Activated CD4-positive, CD25-positive, alpha-beta regulatory T cell treated with anti-CD3 and anti-CD28 coated beads, Interleukin-2, amount 50 U/mL, for 72 hours (primary cell): ENCODE results near the gene CAPN12.
"Not testable (repeated sequence)": the region's sequence is repeated elsewhere in the genome, so short reads cannot be mapped to it uniquely, and the experiment has no call there.

Source experiments
- DNase-seq: peaks from one replicate; pipeline ENCODE4 v3.0.0; 2021

CAPN12 gene

GRCh38 chr19:38744298-38744681, at the start of gene CAPN12:
CAPN12 (minus strand) TSS chr19:38744474; CDS start chr19:38744165, 309 bp downstream.
- no peak for DNase-seq

GRCh38 chr19:38793671-38794070, 49.4 kb upstream of the CAPN12 start:
- no peak for DNase-seq

GRCh38 chr19:38793177-38793576, 48.9 kb upstream of the CAPN12 start:
- DNase-seq: no peak

- peak; percentile 61 for DNase-seq
Observed at GRCh38 chr19:38792250-38793111, 48.2 kb upstream of the CAPN12 start.

GRCh38 chr19:38791451-38792064, 47.3 kb upstream of the CAPN12 start:
- DNase-seq: not testable (repeated sequence)

GRCh38 chr19:38790507-38791403, 46.5 kb upstream of the CAPN12 start:
- not testable (repeated sequence) for DNase-seq

- DNase-seq: no peak
Observed at GRCh38 chr19:38788478-38789243, 44.4 kb upstream of the CAPN12 start, which contains the start of gene LGALS7B. LGALS7B (plus strand) TSS chr19:38789200; CDS start chr19:38789227, 27 bp downstream.

- DNase-seq: no peak
Observed at GRCh38 chr19:38786572-38787265, 42.4 kb upstream of the CAPN12 start.

- DNase-seq: not testable (repeated sequence)
Observed at GRCh38 chr19:38786061-38786460, 41.8 kb upstream of the CAPN12 start.

- DNase-seq: no peak
Observed at GRCh38 chr19:38785187-38785699, 41.0 kb upstream of the CAPN12 start.

GRCh38 chr19:38784224-38784623, 40.0 kb upstream of the CAPN12 start:
- no peak for DNase-seq

GRCh38 chr19:38782212-38782611, 37.9 kb upstream of the CAPN12 start:
- DNase-seq: not testable (repeated sequence)

GRCh38 chr19:38781058-38781457, 36.8 kb upstream of the CAPN12 start:
- DNase-seq: no peak

- no peak for DNase-seq
Observed at GRCh38 chr19:38780443-38780842, 36.2 kb upstream of the CAPN12 start.

GRCh38 chr19:38778733-38779132, 34.5 kb upstream of the CAPN12 start:
- no peak for DNase-seq

- no peak for DNase-seq
Observed at GRCh38 chr19:38774181-38774950, 30.1 kb upstream of the CAPN12 start.

- DNase-seq: no peak
Observed at GRCh38 chr19:38773469-38774177, 29.3 kb upstream of the CAPN12 start, which contains the start of gene LGALS7. LGALS7 (minus strand) TSS chr19:38773517; CDS start chr19:38773492, 25 bp downstream.

GRCh38 chr19:38771569-38771968, 27.3 kb upstream of the CAPN12 start:
- DNase-seq: not testable (repeated sequence)

GRCh38 chr19:38770949-38771275, 26.6 kb upstream of the CAPN12 start:
- not testable (repeated sequence) for DNase-seq
